Mesenchymal stem cell (in vitro differentiated cells and primary cell): Measurements from ENCODE around the gene ZNF584.
A peak's percentile ranks its signal among the peaks of the same experiment; 100 is the strongest.

ENCODE experiments used
- DNase-seq: peaks from one replicate; pipeline ENCODE4 v3.0.0-alpha.2; 2013
- H2AFZ ChIP-seq: one replicate; pipeline ENCODE4 v1.6.1; 2013; ENCODE audit warnings: low read depth, mild to moderate bottlenecking, control low read depth, inconsistent platforms, low read length, moderate library complexity
- H2AK5ac ChIP-seq: 2 replicates; pipeline ENCODE4 v1.6.1; 2013; ENCODE audit warnings: low read length, moderate library complexity, mild to moderate bottlenecking, inconsistent platforms; ENCODE audit not compliant: severe bottlenecking
- H2BK120ac ChIP-seq: one replicate; pipeline ENCODE4 v1.6.1; 2013; ENCODE audit warnings: low read depth, mild to moderate bottlenecking, inconsistent platforms, low read length, moderate library complexity
- H2BK12ac ChIP-seq, 2 experiments: one replicate each; pipeline ENCODE4 v1.6.1; 2013; ENCODE audit warnings: inconsistent platforms in 2 of 2, low read length in 2 of 2, mild to moderate bottlenecking in 2 of 2, moderate library complexity in 2 of 2, control low read depth in 1 of 2
- H2BK15ac ChIP-seq: one replicate; pipeline ENCODE4 v1.6.1; 2013; ENCODE audit warnings: mild to moderate bottlenecking, low read depth, inconsistent platforms; ENCODE audit not compliant: poor library complexity, severe bottlenecking
- H2BK5ac ChIP-seq: 2 replicates; pipeline ENCODE4 v1.6.1; 2013; ENCODE audit warnings: low read depth, mild to moderate bottlenecking, low read length, control low read depth, inconsistent platforms; ENCODE audit not compliant: poor library complexity, severe bottlenecking
- H3K14ac ChIP-seq, 2 experiments: one replicate each; pipeline ENCODE4 v1.6.1; 2013; ENCODE audit warnings: inconsistent platforms in 2 of 2, low read length in 2 of 2, control low read depth in 1 of 2, mild to moderate bottlenecking in 1 of 2, moderate library complexity in 1 of 2
- H3K18ac ChIP-seq, 2 experiments: one replicate each; pipeline ENCODE4 v1.6.1; 2013; ENCODE audit warnings: inconsistent platforms in 2 of 2, low read length in 2 of 2, control low read depth in 1 of 2, low read depth in 1 of 2, mild to moderate bottlenecking in 1 of 2
- H3K23ac ChIP-seq, 2 experiments: one replicate each; pipeline ENCODE4 v1.6.1; 2013; ENCODE audit warnings: inconsistent platforms in 2 of 2, low read length in 2 of 2, mild to moderate bottlenecking in 2 of 2, moderate library complexity in 2 of 2, control low read depth in 1 of 2
- H3K27ac ChIP-seq: 2 replicates; pipeline ENCODE4 v1.5.1; 2013; ENCODE audit warnings: mild to moderate bottlenecking, moderate library complexity, low read length, control low read depth, inconsistent platforms; ENCODE audit not compliant: poor library complexity, severe bottlenecking
- H3K27me3 ChIP-seq, 2 experiments: 2 replicates each; pipeline versions ENCODE4 v1.6.1 to v1.7.0; 2013; ENCODE audit warnings: low read length in 2 of 2, mild to moderate bottlenecking in 2 of 2, moderate library complexity in 2 of 2, control low read depth in 1 of 2, inconsistent platforms in 1 of 2; ENCODE audit not compliant: control insufficient read depth in 1 of 2, insufficient read depth in 1 of 2
- H3K36me3 ChIP-seq, 2 experiments: 2 replicates each; pipeline versions ENCODE4 v1.6.1 to v1.7.0; 2013; ENCODE audit warnings: low read length in 2 of 2, control low read depth in 1 of 2, inconsistent platforms in 1 of 2, low read depth in 1 of 2, mild to moderate bottlenecking in 1 of 2; ENCODE audit not compliant: insufficient read depth in 2 of 2, control insufficient read depth in 1 of 2
- H3K4ac ChIP-seq, 2 experiments: one replicate each; pipeline ENCODE4 v1.6.1; 2013; ENCODE audit warnings: inconsistent platforms in 2 of 2, low read length in 2 of 2, mild to moderate bottlenecking in 2 of 2, moderate library complexity in 2 of 2, control low read depth in 1 of 2, low read depth in 1 of 2
- H3K4me1 ChIP-seq: 2 replicates; pipeline ENCODE4 v1.6.1; 2013; ENCODE audit warnings: low read depth, low read length, control low read depth; ENCODE audit not compliant: control insufficient read depth, insufficient read depth
- H3K4me2 ChIP-seq: 2 replicates; pipeline ENCODE4 v1.6.1; 2013; ENCODE audit warnings: low read length, mild to moderate bottlenecking, inconsistent platforms; ENCODE audit not compliant: poor library complexity, severe bottlenecking
- H3K4me3 ChIP-seq, 2 experiments: 2 replicates each; pipeline versions ENCODE4 v1.5.1 to v1.7.0; 2013; ENCODE audit warnings: low read length in 2 of 2, mild to moderate bottlenecking in 2 of 2, control low read depth in 1 of 2, low read depth in 1 of 2; ENCODE audit not compliant: insufficient read depth in 1 of 2
- H3K79me1 ChIP-seq: replicated peaks from 2 replicates; pipeline ENCODE4 v1.6.1; 2013; ENCODE audit warnings: mild to moderate bottlenecking, control low read depth, low read length, inconsistent platforms; ENCODE audit not compliant: poor library complexity, severe bottlenecking
- H3K9ac ChIP-seq: 2 replicates; pipeline ENCODE4 v1.7.0; 2013; ENCODE audit warnings: mild to moderate bottlenecking, low read length, moderate library complexity
- H3K9me3 ChIP-seq: 2 replicates; pipeline ENCODE4 v1.7.0; 2013; ENCODE audit warnings: mild to moderate bottlenecking, low read length; ENCODE audit not compliant: control insufficient read depth
- H4K8ac ChIP-seq: one replicate; pipeline ENCODE4 v1.6.1; 2013; ENCODE audit warnings: inconsistent platforms, mild to moderate bottlenecking, low read length, moderate library complexity
- H4K91ac ChIP-seq: one replicate; pipeline ENCODE4 v1.6.1; 2013; ENCODE audit warnings: mild to moderate bottlenecking, low read length, inconsistent platforms
- WGBS: methylation state at CpG from one replicate; pipeline ENCODE4 v1.1.7; 2013; ENCODE audit warnings: mixed read lengths; 5-methylcytosine and 5-hydroxymethylcytosine counted together

Gene ZNF584

GRCh38 chr19:58381460-58382212 lies 26.8 kb upstream of the ZNF584 start:
- H3K36me3 ChIP-seq = peaks cover 0 to 10% of the 10 kb centered on the region in 2 experiments
- no peak overlapping the region for H2AK5ac ChIP-seq
- H3K4ac ChIP-seq = peak overlapping the region in 1 of 2 experiments; percentile 60
- DNase-seq = no peak
- 51% methylated on average over 22 of the region's 26 CpGs for WGBS
- no peaks in the 10 kb centered on the region for H3K9me3 ChIP-seq
- H3K27ac ChIP-seq = peak overlapping the region; percentile 30
- no peak overlapping the region for H4K91ac ChIP-seq
- no peaks in the 10 kb centered on the region for H3K27me3 ChIP-seq
- H3K4me2 ChIP-seq = peak overlapping the region; percentile 72
- H2AFZ ChIP-seq = no peak overlapping the region
- no peak overlapping the region for H3K23ac ChIP-seq
- H3K14ac ChIP-seq = no peak overlapping the region
- H2BK12ac ChIP-seq = no peak overlapping the region
- peak overlapping the region; percentile 19 for H2BK15ac ChIP-seq
- H3K4me1 ChIP-seq = peaks cover 42% of the 10 kb centered on the region
- peak overlapping the region; percentile 95 for H3K9ac ChIP-seq
- no peak overlapping the region for H2BK5ac ChIP-seq
- peak overlapping the region; percentile 48 to 74 for H3K18ac ChIP-seq
- H4K8ac ChIP-seq = no peak overlapping the region
- H2BK120ac ChIP-seq = no peak overlapping the region
- H3K4me3 ChIP-seq = peak overlapping the region; percentile 60 to 86
- H3K79me1 ChIP-seq = peaks cover 44% of the 10 kb centered on the region

GRCh38 chr19:58382997-58383603 lies 25.3 kb upstream of the ZNF584 start:
- H2BK15ac ChIP-seq = no peak overlapping the region
- H2BK120ac ChIP-seq = no peak overlapping the region
- no peaks in the 10 kb centered on the region for H3K9me3 ChIP-seq
- no peak overlapping the region for H2AFZ ChIP-seq
- DNase-seq = no peak
- no peak overlapping the region for H3K23ac ChIP-seq
- 95% methylated on average over 6 of the region's 6 CpGs for WGBS
- peaks cover 3 to 10% of the 10 kb centered on the region in 2 experiments for H3K36me3 ChIP-seq
- no peak overlapping the region for H3K27ac ChIP-seq
- peaks cover 43% of the 10 kb centered on the region for H3K4me1 ChIP-seq
- peaks cover 38% of the 10 kb centered on the region for H3K79me1 ChIP-seq
- H3K4ac ChIP-seq = no peak overlapping the region
- H3K14ac ChIP-seq = no peak overlapping the region
- no peaks in the 10 kb centered on the region for H3K27me3 ChIP-seq
- H3K4me2 ChIP-seq = no peak overlapping the region
- no peak overlapping the region for H4K91ac ChIP-seq
- H2BK12ac ChIP-seq = no peak overlapping the region
- H2BK5ac ChIP-seq = no peak overlapping the region
- no peak overlapping the region for H3K9ac ChIP-seq
- no peak overlapping the region for H3K4me3 ChIP-seq
- H4K8ac ChIP-seq = no peak overlapping the region
- H3K18ac ChIP-seq = no peak overlapping the region
- H2AK5ac ChIP-seq = no peak overlapping the region

GRCh38 chr19:58385313-58385890 lies 23.0 kb upstream of the ZNF584 start:
- DNase-seq = no peak
- no peak overlapping the region for H2BK15ac ChIP-seq
- peak overlapping the region; percentile 99 for H3K18ac ChIP-seq
- H2BK12ac ChIP-seq = peak overlapping the region; percentile 0 to 51
- peak overlapping the region in 1 of 2 experiments; percentile 98 for H3K4ac ChIP-seq
- H3K9ac ChIP-seq = peak overlapping the region; percentile 97
- H3K4me1 ChIP-seq = peaks cover 34% of the 10 kb centered on the region
- H3K14ac ChIP-seq = no peak overlapping the region
- peaks cover 22% of the 10 kb centered on the region for H3K79me1 ChIP-seq
- no peak overlapping the region for H2AFZ ChIP-seq
- H3K36me3 ChIP-seq = peaks cover 9 to 22% of the 10 kb centered on the region in 2 experiments
- peak overlapping the region in 1 of 2 experiments; percentile 99 for H3K4me3 ChIP-seq
- H2BK5ac ChIP-seq = no peak overlapping the region
- peak overlapping the region; percentile 88 for H4K8ac ChIP-seq
- H2AK5ac ChIP-seq = peak overlapping the region; percentile 50
- peak overlapping the region; percentile 76 for H4K91ac ChIP-seq
- H2BK120ac ChIP-seq = peak overlapping the region; percentile 61
- H3K9me3 ChIP-seq = no peaks in the 10 kb centered on the region
- 94% methylated on average over 9 of the region's 9 CpGs for WGBS
- H3K4me2 ChIP-seq = peak overlapping the region; percentile 75
- H3K23ac ChIP-seq = peak overlapping the region in 1 of 2 experiments; percentile 35
- no peaks in the 10 kb centered on the region for H3K27me3 ChIP-seq
- H3K27ac ChIP-seq = peak overlapping the region; percentile 98
